ENCODE results near the gene TSKU.
"Not testable (repeated sequence)": the region's sequence is repeated elsewhere in the genome, so short reads cannot be mapped to it uniquely, and the experiment has no call there.

TSKU gene

DNA sequence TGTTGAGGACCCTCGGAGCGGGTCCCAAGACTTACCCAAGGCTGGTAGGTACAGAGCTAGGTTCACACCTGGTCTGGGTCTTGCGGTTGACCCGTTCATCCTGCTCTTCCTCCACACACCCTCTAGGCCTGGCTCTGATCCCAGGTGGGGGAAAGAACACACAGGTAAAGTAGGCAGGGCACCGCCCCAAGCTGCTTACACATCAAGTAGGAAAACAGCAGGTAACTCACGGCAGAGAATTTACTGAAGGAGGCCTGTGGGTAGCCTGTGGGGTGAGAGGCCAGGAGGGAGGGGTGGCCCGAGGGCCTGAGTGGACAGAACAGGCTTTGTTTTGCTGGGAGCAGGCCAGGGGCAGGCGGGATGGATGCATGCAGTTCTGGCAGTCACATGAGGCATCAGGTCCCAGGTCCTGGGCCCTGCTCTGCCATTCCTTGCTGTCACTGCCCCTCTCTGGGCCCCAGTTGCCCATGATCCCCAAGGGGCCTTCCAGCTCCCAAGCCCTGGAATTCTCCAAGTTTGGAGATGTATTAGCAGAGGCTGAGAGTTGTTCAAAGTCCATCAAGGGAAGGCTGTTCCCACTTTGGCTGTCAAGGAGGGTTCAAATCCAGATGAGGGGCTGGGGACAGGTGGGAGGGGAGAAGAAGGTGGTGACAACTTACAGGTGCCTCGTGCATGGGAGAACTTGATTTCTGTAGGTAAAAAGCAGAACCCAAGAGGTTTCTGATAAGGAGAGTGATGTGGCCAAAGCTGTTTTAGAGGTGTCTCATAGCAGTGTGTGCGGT, 5.7 kb downstream of the TSKU start:
- DNase-seq (ENCODE audit: low read depth) = no peak

DNA sequence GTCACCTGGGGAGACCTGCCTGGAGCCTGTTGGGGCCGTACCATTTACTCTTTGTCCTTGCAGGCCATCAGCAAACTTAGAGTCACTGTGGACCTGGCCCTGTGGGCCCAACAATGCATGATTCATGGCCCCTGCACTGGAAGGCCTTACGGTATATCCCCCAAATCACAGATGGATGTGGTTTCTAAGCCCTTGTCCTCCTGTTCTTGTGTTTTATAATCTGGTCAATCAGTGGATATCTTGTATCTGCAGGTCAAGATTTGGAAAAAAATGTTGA, 6.2 kb downstream of the TSKU start:
- no peak for DNase-seq (ENCODE audit: low read depth)

DNA sequence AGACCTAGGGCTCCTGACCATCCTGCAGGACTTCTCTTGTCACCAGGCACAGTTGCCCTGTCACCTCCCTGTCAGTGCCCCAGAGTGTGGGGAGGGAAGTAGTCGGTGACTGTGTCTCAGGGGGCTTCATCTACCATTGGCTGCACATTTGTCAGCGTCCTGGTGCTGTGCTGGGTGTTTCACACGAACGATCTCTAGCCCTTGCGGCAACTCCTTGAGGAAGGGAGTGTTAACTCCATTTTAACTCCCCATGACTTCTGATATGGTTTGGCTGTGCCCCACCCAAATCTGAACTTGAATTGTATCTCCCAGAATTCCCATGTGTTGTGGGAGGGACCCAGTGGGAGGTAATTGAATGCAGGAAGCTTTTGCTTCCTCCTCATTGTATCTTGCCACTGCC, 7.1 kb downstream of the TSKU start:
- DNase-seq (ENCODE audit: low read depth) = no peak

DNA sequence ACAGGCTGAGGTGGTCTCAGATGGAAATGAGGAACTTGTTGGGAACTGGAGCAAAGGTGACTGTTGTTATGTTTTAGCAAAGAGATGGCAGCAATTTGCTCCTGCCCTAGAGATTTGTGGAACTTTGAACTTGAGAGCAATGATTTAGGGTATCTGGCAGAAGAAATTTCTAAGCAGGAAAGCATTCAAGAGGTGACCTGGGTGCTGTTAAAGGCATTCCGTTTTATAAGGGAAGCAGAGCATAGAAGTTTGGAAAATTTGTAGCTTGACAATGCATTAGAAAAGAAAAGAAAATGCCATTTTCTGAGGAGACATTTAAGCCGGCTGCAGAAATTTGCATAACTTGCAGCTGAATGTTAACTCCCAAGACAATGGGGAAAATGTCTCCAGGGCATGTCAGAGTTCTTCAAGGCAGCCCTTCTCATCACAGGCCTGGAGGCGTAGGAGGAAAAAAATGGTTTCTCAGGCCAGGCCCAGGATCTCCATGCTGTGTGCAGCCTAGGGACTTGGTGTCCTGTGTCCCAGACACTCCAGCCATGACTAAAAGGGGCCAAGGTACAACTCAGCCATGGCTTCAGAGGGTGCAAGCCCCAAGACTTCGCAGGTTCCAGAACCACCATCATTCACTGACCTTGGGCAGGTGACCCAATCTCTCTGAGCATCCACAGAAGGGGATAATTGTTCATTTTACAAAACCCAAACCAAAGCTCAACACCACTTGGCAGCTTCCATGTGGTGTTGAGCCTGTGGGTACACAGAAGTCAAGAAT, 8.0 kb downstream of the TSKU start:
- DNase-seq (ENCODE audit: low read depth) = not testable (repeated sequence)

DNA sequence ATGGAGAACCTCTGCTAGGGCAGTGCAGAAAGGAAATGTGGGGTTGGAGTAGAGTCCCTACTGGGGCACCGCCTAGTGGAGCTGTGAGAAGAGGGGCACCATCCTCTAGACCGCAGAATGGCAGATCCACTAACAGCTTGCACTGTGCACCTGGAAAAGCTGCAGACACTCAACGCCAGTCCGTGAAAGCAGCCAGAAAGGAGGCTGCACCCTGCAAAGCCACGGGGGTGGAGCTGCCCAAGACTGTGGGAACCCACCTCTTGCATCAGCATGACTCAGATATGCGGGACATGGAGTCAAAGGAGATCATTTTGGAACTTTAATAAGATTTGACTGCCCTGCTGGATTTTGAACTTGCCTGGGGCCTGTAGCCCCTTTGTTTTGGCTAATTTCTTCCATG, 8.7 kb downstream of the TSKU start:
- DNase-seq (ENCODE audit: low read depth) = peak; percentile 65

DNA sequence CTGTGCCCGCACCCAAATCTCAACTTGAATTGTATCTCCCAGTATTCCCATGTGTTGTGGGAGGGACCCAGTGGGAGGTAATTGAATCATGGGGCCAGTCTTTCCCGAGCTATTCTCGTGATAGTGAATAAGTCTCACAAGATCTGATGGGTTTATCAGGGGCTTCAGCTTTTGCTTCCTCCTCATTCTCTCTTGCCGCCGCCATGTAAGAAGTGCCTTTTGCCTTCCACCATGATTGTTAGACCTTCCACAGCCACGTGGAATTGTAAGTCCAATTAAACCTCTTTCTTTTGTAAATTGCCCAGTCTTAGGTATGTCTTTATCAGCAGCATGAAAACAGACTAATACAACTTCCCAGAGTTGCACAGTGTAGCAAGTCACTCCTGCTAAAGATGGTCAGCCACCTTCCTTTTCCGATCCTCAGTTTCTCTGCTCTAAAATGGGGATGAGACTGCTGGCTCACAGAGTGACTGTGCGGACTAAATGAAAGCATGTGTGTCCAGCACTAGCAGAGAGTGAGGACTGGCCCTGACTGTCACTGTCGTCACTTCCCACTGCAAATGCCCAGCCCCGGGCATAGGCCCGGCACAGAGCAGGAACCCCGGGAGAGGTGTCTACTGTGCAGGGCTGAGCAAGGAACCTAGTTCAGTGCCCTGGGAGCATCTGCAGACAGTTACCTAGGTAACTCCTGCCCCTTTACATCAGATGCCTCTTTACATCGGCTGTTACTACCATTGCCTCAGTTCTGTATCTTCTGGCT, 9.5 kb downstream of the TSKU start:
- no peak for DNase-seq (ENCODE audit: low read depth)

DNA sequence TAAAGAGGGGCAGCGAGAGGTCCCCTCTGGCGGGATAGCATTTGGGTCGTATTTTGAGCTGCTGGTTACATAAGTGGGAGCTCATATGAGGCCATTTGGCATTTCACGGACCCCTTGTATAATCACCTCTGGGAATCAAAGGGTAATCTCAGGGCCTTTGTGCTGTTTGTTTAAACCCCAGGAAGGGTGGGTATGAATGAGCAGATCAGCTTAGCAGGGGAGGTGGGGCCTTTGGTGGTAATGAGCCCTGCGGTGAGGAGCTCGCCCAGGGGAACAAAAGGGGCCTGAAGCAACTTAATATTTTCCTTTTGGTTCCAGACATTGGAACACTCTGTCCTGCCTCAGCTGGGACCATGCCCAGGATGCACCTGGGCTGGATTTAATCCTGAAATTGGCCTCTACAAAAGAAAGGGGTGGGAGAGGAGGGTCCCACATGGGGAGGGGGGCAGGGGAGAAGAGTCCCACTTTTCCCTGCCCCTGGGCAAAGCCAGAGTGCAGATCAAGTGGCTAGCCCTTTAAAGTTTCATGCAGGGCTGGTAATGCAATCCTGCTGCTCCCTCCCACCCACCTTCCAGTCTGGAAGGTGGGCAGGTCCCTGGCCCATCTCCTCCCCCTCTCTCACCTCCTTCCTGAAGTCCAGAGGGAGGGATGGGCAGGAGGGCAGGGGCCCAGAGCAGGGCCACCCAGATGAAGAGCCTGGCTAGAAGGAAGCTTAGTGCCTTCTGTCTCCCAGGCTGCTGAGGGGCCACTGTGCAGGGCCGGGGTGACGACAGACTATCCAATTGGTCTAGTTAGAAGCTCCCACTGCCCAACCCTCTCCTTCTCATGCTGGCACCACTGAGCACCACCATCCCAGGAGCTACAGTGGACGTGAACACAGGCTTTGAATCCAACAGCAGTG, 10.5 kb downstream of the TSKU start:
- no peak for DNase-seq (ENCODE audit: low read depth)

DNA sequence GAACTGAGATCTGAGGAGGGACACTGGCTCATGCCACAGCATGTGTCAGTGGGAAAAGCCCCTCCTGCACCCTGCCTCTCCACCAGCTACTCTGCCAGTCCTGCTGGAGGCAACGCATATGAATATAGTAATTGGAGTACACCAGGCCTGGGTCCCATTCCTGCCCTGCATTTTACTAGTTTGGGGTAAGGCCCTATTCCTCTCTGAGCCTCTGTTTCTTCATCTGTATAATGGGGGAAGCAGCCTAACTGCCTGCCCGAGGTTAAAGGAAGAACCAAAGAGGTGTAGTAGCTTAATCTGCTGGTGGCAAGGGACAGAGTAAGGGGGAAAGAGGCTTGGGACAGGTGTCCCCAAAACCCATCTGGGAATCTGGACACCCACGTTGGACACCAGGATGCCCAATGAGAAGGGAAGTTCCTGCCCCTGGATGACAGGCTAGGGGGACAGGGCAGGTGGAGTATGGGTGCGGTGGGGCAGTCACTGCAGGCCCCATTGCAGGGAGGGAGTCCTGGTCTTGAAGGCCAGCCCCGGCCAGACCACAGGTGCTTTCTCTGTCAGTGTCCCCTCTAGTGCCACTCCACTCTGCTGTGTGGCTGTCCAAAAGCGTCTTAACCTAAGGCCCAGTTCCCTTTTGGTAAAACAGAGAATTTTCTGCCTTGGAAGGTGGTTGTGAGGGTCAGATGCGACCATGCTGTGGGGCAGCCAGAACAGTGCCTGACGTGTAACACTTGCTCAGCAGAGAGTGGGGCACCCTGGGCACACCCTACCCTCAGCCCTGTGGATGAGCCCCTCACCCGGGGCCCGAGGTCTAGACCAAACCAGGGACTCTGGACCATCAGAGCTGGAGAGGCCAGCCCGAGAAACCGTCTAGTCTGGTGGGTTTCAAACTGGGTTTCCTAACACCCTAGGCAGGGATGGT, 11.5 kb downstream of the TSKU start:
- DNase-seq (ENCODE audit: low read depth) = no peak

DNA sequence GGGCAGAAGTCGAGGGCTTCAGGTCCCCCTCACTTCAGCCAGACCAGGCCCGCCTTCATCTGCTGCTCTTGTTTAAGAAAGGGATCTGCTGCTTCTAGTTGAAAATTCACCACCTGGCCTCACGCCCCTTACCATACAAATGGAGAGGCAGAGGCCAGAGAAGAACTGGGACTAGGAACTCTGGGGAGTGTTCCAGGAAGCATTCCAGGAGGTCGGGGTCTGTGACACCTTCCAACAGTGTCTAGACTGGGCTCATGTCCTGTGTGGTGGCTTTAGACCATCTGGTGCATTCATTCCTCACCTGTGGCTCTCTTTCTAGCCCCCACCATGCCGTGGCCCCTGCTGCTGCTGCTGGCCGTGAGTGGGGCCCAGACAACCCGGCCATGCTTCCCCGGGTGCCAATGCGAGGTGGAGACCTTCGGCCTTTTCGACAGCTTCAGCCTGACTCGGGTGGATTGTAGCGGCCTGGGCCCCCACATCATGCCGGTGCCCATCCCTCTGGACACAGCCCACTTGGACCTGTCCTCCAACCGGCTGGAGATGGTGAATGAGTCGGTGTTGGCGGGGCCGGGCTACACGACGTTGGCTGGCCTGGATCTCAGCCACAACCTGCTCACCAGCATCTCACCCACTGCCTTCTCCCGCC, 12.3 kb downstream of the TSKU start:
- DNase-seq (ENCODE audit: low read depth) = no peak

DNA sequence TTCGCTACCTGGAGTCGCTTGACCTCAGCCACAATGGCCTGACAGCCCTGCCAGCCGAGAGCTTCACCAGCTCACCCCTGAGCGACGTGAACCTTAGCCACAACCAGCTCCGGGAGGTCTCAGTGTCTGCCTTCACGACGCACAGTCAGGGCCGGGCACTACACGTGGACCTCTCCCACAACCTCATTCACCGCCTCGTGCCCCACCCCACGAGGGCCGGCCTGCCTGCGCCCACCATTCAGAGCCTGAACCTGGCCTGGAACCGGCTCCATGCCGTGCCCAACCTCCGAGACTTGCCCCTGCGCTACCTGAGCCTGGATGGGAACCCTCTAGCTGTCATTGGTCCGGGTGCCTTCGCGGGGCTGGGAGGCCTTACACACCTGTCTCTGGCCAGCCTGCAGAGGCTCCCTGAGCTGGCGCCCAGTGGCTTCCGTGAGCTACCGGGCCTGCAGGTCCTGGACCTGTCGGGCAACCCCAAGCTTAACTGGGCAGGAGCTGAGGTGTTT, 12.8 kb downstream of the TSKU start:
- no peak for DNase-seq (ENCODE audit: low read depth)

DNA sequence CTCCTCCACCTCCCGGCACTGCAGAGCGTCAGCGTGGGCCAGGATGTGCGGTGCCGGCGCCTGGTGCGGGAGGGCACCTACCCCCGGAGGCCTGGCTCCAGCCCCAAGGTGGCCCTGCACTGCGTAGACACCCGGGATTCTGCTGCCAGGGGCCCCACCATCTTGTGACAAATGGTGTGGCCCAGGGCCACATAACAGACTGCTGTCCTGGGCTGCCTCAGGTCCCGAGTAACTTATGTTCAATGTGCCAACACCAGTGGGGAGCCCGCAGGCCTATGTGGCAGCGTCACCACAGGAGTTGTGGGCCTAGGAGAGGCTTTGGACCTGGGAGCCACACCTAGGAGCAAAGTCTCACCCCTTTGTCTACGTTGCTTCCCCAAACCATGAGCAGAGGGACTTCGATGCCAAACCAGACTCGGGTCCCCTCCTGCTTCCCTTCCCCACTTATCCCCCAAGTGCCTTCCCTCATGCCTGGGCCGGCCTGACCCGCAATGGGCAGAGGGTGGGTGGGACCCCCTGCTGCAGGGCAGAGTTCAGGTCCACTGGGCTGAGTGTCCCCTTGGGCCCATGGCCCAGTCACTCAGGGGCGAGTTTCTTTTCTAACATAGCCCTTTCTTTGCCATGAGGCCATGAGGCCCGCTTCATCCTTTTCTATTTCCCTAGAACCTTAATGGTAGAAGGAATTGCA, 13.5 kb downstream of the TSKU start:
- DNase-seq (ENCODE audit: low read depth) = no peak

DNA sequence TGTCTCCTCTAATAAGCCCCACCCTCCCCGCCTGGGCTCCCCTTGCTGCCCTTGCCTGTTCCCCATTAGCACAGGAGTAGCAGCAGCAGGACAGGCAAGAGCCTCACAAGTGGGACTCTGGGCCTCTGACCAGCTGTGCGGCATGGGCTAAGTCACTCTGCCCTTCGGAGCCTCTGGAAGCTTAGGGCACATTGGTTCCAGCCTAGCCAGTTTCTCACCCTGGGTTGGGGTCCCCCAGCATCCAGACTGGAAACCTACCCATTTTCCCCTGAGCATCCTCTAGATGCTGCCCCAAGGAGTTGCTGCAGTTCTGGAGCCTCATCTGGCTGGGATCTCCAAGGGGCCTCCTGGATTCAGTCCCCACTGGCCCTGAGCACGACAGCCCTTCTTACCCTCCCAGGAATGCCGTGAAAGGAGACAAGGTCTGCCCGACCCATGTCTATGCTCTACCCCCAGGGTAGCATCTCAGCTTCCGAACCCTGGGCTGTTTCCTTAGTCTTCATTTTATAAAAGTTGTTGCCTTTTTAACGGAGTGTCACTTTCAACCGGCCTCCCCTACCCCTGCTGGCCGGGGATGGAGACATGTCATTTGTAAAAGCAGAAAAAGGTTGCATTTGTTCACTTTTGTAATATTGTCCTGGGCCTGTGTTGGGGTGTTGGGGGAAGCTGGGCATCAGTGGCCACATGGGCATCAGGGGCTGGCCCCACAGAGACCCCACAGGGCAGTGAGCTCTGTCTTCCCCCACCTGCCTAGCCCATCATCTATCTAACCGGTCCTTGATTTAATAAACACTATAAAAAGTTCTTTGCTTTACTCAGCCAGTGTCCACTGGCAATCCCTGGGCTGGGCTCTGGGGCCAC, 14.4 kb downstream of the TSKU start:
- DNase-seq (ENCODE audit: low read depth) = no peak

DNA sequence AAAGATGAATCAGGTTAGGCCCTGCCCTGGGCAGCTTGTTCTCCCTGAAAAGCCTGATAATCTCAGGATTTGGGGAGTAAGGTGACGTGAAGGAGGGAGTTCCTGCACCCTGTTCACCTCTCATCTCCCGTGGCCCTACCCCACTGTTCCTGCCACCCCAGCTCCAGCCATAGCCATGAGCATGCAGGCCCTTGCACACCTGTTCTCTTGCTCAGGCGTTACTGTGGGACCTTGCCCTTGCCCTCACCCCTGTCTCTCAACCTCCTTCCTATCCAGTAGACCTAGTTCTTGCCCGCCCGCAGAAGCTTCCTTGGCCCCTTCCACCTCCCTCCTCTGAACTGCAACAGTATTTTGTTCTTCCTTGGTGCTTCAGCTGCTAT, 15.0 kb downstream of the TSKU start:
- DNase-seq (ENCODE audit: low read depth) = no peak

DNA sequence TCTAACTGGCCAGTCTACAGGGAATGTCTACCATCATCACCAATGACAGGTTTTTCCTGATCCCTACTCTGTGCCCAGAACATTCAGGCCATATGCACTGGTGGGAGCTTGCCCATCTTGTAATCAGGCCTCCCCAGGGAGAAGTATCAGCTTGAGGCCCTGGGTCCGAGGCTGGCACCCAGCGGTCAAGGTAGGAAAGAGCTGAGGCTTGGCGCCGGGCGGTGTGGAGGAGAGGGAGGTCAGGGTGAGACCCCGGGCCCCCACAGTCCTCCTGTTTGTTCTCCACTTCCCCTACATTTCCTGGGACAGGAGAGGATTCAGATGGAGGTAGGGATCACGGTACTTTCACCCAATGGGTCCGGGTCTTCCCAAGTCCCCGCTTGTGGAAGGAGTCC, 15.5 kb downstream of the TSKU start:
- no peak for DNase-seq (ENCODE audit: low read depth)

DNA sequence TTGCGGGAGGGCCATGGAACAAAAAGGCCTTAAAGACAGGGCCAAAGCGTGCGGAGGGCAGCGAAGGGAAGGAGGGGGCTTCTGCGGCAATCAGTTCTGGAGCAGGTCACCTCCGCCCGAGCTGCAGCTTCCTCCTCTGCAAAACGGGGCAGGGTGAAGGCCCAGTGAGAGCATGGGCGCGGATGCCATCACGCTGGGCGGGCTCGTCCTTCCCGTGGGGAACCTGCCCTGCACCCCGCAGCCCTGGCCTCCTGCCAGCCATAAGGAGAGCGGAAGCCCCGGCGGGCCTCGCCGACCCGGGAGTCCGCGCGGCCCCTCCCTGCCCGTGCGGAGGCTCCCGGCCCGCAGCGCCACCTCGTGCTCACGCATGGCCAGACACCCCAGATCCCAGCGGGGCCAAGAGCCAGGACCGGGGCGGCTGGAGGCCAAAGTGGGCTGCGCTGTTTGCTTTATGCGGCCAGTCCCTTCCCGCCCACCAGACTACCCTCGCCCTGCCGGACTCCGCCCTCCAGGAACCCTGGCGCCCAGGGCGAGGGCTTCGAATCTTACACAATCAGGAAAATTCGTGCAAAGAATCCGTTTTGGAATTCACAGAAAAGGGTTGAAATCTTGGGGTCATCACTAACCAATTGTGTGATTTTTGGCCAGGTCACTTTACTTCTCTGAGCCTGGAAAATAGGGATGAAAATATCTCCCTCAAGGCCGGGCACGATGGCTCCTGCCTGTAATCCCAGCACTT, 16.1 kb downstream of the TSKU start:
- DNase-seq (ENCODE audit: low read depth) = no peak

DNA sequence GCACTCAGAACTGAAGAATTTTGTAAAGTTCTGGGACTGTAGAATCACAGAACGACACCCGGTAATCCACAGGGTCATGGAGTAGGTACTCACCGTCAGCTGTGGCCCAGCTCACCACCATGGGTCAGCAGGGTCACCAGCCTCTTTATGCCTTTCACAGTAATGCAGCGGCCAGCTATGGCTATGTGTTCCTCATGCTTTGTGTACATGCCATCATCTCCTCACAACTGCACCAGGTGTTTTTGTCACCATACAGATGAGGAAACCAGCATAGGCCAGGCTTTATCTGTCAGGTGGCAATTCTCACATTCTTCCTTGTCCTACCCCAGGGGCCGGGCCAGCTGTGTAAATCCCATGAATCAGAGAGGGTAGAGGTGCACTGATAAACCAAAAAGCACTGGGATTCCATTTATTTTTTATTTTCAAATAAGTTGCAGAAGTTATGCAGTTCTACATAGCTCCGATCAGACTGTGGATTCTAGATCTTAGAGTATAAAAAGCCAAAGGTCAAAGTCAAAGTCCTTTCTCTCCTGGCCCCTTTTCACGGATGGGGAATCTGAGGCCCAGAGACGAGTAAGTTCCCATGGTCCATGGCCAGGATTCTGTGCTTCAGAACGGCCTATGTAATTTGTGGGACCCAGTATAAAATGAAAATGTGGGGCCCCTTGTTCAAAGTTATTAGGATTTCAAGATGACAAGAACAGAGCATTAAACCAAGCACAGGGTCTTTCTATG, 17.5 kb downstream of the TSKU start:
- DNase-seq (ENCODE audit: low read depth) = no peak

DNA sequence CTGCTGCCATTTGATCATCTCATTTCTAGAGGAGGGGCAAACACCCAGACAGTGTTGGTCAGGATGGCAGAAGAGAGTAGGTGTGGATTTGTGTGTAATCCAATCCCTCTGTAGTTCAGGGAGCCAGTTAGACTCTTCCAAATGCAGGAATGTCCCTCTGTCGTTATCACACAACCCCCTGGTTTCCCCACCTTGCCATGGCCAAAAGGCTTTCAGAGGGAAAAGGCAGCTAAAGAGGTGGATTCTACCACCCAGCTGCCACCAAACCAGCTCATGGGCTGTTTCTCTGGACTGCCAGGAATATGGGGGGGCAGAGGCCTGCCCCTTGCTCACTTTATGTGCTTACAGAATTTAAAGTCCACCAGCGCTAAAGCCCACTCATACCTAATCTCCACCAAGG, 18.1 kb downstream of the TSKU start:
- DNase-seq (ENCODE audit: low read depth) = no peak
